ENCODE results near the gene ISM2. TPM values are rescaled to one million over a fixed set of nuclear protein-coding genes. Genes with fewer than 3 reads are reported as not detected.

The ISM2 gene
- total and polyA plus RNA-seq, 2 of the 8 experiments (the other 6 are each of a cell fraction or from before 2014, with no cell fraction given), result 0.52 to 0.79 TPM

GRCh38 chr14:77502109-77502782, 3.6 kb upstream of the ISM2 start:
- no peak overlapping the region for H2BK15ac ChIP-seq (ENCODE audit: low read length)
- H3K23me2 ChIP-seq (ENCODE audit: low read depth, low read length), result peaks cover 14% of the 10 kb centered on the region; the same call in 1 of the 2 replicates
- H3K79me2 ChIP-seq (ENCODE audit: control insufficient read depth in 1 of 2, insufficient read depth in 2 of 2, low read length in 2 of 2), result no peaks in the 10 kb centered on the region
- H2AK5ac ChIP-seq (ENCODE audit: low read depth, low read length), result no peak overlapping the region
- H4K20me1 ChIP-seq (replicated peaks in 1 of 2; ENCODE audit: control insufficient read depth in 1 of 2, insufficient read depth in 2 of 2, low read length in 2 of 2), result peaks cover 0 to 2% of the 10 kb centered on the region in 2 experiments
- no peak overlapping the region for H3K56ac ChIP-seq (replicated peaks; ENCODE audit: insufficient read length, low read depth, low read length)
- H2BK12ac ChIP-seq (ENCODE audit: low read depth, low read length), result no peak overlapping the region
- CTCF ChIA-PET (ENCODE audit: partially characterized antibody), result no interaction called here
- no peak overlapping the region for H2BK20ac ChIP-seq (ENCODE audit: low read length)
- no peak overlapping the region for H3K4ac ChIP-seq (replicated peaks; ENCODE audit: insufficient read length, low read depth, low read length)
- DNase-seq (ENCODE audit: low read depth in 1 of 2, low spot score in 2 of 2) (no peak), FAIRE-seq (no peak)
- no peak overlapping the region for H2BK5ac ChIP-seq (ENCODE audit: low read depth, low read length)
- H2AFZ ChIP-seq (ENCODE audit: low read length), result no peak overlapping the region
- peaks cover 25 to 37% (median 33%) of the 10 kb centered on the region in 4 experiments for H3K27me3 ChIP-seq (replicated peaks in 1 of 4; ENCODE audit: control insufficient read depth in 3 of 4, extremely low read depth in 1 of 4, insufficient read depth in 3 of 4, low read length in 3 of 4)
- no peak overlapping the region for H2BK120ac ChIP-seq (replicated peaks; ENCODE audit: low read depth, low read length)
- no peaks in the 10 kb centered on the region for H3K9me3 ChIP-seq (ENCODE audit: insufficient read depth in 2 of 2, low read depth in 1 of 2, low read length in 1 of 2)
- H3K23ac ChIP-seq (ENCODE audit: insufficient read length), result no peak overlapping the region
- H3K18ac ChIP-seq (ENCODE audit: extremely low read depth, low read length), result no peak overlapping the region
- H4K8ac ChIP-seq (ENCODE audit: extremely low read depth, insufficient read depth, low read length), result no peak overlapping the region
- TF ChIP-seq CTCF (IDR thresholded peaks at IDR 0.05; ENCODE audit: control extremely low read depth in 1 of 3, insufficient read depth in 1 of 3, low read depth in 1 of 3, low read length in 3 of 3), result no peak
- no peak overlapping the region for H4K91ac ChIP-seq (replicated peaks; ENCODE audit: insufficient read length, low read length)
- no peak overlapping the region for H3K9ac ChIP-seq (replicated peaks in 1 of 4; ENCODE audit: extremely low read depth in 1 of 4, low read depth in 3 of 4, low read length in 3 of 4)
- no peak overlapping the region for H3K27ac ChIP-seq (ENCODE audit: low read depth, low read length)
- no peak overlapping the region for H4K5ac ChIP-seq (ENCODE audit: insufficient read length, low read depth, low read length)
- WGBS, 2 experiments (ENCODE audit: extremely low coverage in 1 of 2, insufficient coverage in 1 of 2, insufficient read length in 1 of 2, insufficient replicate concordance in 2 of 2, low coverage in 1 of 2, low lambda C conversion rate in 2 of 2, missing lambda C conversion rate in 1 of 2), result 84% methylated on average over 11 of the region's 11 CpGs; no CpG with 5 or more reads in 1 of the 2 experiments
- POLR2A ChIA-PET (ENCODE audit: partially characterized antibody), result no interaction called here
- H3K4me1 ChIP-seq (replicated peaks in 1 of 4; ENCODE audit: control insufficient read depth in 3 of 4, insufficient read depth in 4 of 4, low read length in 3 of 4), result peaks cover 0 to 7% (median 3%) of the 10 kb centered on the region in 4 experiments; a peak in 4 of 7 replicates
- H3K4me2 ChIP-seq (ENCODE audit: insufficient read depth in 1 of 2, low read depth in 2 of 2, low read length in 2 of 2), result no peak overlapping the region
- H3K14ac ChIP-seq (ENCODE audit: insufficient read length), result no peak overlapping the region
- H3K79me1 ChIP-seq (ENCODE audit: low read depth, low read length), result no peaks in the 10 kb centered on the region
- no peak overlapping the region for H3K4me3 ChIP-seq (ENCODE audit: extremely low read depth in 1 of 4, insufficient read depth in 2 of 4, low read depth in 3 of 4, low read length in 4 of 4)
- H3K36me3 ChIP-seq (ENCODE audit: control insufficient read depth in 2 of 4, insufficient read depth in 4 of 4, low read length in 3 of 4), result no peaks in the 10 kb centered on the region; a peak in 1 of 8 replicates

All from H1 (cell line).